HG03558 (cell line): ENCODE measurements around the gene GHRH.

ENCODE experiments used
- ATAC-seq: cut with Tn5 transposase; IDR thresholded peaks from one replicate; pipeline ENCODE4 v1.9.1; 2021; ENCODE audit warnings: moderate number of reproducible peaks; ENCODE audit not compliant: unreplicated experiment; ENCODE audit errors: extremely low read depth

GHRH gene

GRCh38 chr20:37219751-37220668 is 41.6 kb downstream of the GHRH start:
- ATAC-seq, result no peak

GRCh38 chr20:37218976-37219375 is 42.6 kb downstream of the GHRH start:
- ATAC-seq, result no peak

- ATAC-seq, result no peak
Observed at GRCh38 chr20:37218441-37218840, 43.2 kb downstream of the GHRH start.

- ATAC-seq, result no peak
Observed at GRCh38 chr20:37209661-37210314, 51.8 kb downstream of the GHRH start.

GRCh38 chr20:37209193-37209592 is 52.4 kb downstream of the GHRH start:
- ATAC-seq, result no peak

GRCh38 chr20:37207171-37207570 is 54.4 kb downstream of the GHRH start:
- no peak for ATAC-seq

GRCh38 chr20:37205794-37206193 is 55.8 kb downstream of the GHRH start:
- ATAC-seq, result no peak

- ATAC-seq, result no peak
Observed at GRCh38 chr20:37205130-37205529, 56.5 kb downstream of the GHRH start.

GRCh38 chr20:37204056-37204455 is 57.6 kb downstream of the GHRH start:
- no peak for ATAC-seq

- ATAC-seq, result no peak
Observed at GRCh38 chr20:37202267-37202943, 59.2 kb downstream of the GHRH start.

GRCh38 chr20:37201827-37202162 is 59.8 kb downstream of the GHRH start:
- ATAC-seq, result no peak
